HS-27A (cell line): ENCODE data around the gene STRA6.

ENCODE experiments used
- DNase-seq: peaks from one replicate; pipeline ENCODE4 v3.0.0-alpha.2; 2012; ENCODE audit warnings: low read depth, missing footprints

The STRA6 gene

GRCh38 chr15:74226761-74227540 is 24.4 kb upstream of the STRA6 start:
- no peak for DNase-seq

- no peak for DNase-seq
Observed at GRCh38 chr15:74225928-74226327, 23.3 kb upstream of the STRA6 start.

GRCh38 chr15:74222240-74223119 is 19.9 kb upstream of the STRA6 start:
- DNase-seq = no peak

GRCh38 chr15:74221399-74222239 is 19.0 kb upstream of the STRA6 start:
- DNase-seq = no peak

GRCh38 chr15:74220475-74221248 is 18.1 kb upstream of the STRA6 start:
- DNase-seq = no peak

- DNase-seq = no peak
Observed at GRCh38 chr15:74217907-74218885, 15.6 kb upstream of the STRA6 start.

GRCh38 chr15:74216949-74217348 is 14.4 kb upstream of the STRA6 start:
- DNase-seq = no peak

GRCh38 chr15:74215958-74216357 is 13.4 kb upstream of the STRA6 start:
- no peak for DNase-seq

GRCh38 chr15:74214324-74215021 is 11.9 kb upstream of the STRA6 start:
- no peak for DNase-seq

- no peak for DNase-seq
Observed at GRCh38 chr15:74213858-74214284, 11.3 kb upstream of the STRA6 start.

- no peak for DNase-seq
Observed at GRCh38 chr15:74212494-74212893, 9.9 kb upstream of the STRA6 start.

- DNase-seq = no peak
Observed at GRCh38 chr15:74211656-74212055, 9.1 kb upstream of the STRA6 start.

GRCh38 chr15:74210729-74211128 is 8.1 kb upstream of the STRA6 start:
- DNase-seq = no peak

GRCh38 chr15:74209997-74210671 is 7.5 kb upstream of the STRA6 start:
- DNase-seq = no peak

- no peak for DNase-seq
Observed at GRCh38 chr15:74209560-74209958, 7.0 kb upstream of the STRA6 start.

- DNase-seq = no peak
Observed at GRCh38 chr15:74208901-74209559, 6.4 kb upstream of the STRA6 start.

- DNase-seq = no peak
Observed at GRCh38 chr15:74208496-74208895, 5.9 kb upstream of the STRA6 start.

GRCh38 chr15:74207652-74208440 is 5.3 kb upstream of the STRA6 start:
- DNase-seq = no peak
